H9 (cell line): ENCODE measurements around the gene POP4. TPM values are rescaled to one million over a fixed set of nuclear protein-coding genes. Genes with fewer than 3 reads are reported as not detected.

Experiments used
- DNase-seq: peaks from one replicate; pipeline ENCODE4 v3.0.0-alpha.2; 2017
- H2AFZ ChIP-seq: one replicate; pipeline ENCODE4 v1.6.1; 2013; ENCODE audit warnings: mild to moderate bottlenecking, low read length, control low read depth, moderate library complexity
- H2AK5ac ChIP-seq: 2 replicates; pipeline ENCODE4 v1.6.1; 2013; ENCODE audit warnings: low read length, control low read depth, mixed read lengths; ENCODE audit not compliant: insufficient read length
- H2BK120ac ChIP-seq: one replicate; pipeline ENCODE4 v1.6.1; 2013; ENCODE audit warnings: low read depth, mild to moderate bottlenecking, low read length, control low read depth, inconsistent platforms; ENCODE audit not compliant: poor library complexity, severe bottlenecking
- H2BK12ac ChIP-seq: 2 replicates; pipeline ENCODE4 v1.6.1; 2013; ENCODE audit warnings: low read length, control low read depth, mixed read lengths, low read depth; ENCODE audit not compliant: insufficient read length
- H2BK15ac ChIP-seq: 2 replicates; pipeline ENCODE4 v1.6.1; 2013; ENCODE audit warnings: low read depth, low read length, control low read depth
- H2BK20ac ChIP-seq: one replicate; pipeline ENCODE4 v1.6.1; 2013; ENCODE audit warnings: low read depth, mild to moderate bottlenecking, low read length, control low read depth, inconsistent platforms; ENCODE audit not compliant: poor library complexity, severe bottlenecking
- H2BK5ac ChIP-seq: 2 replicates; pipeline ENCODE4 v1.6.1; 2013; ENCODE audit warnings: low read length, control low read depth, mixed read lengths; ENCODE audit not compliant: insufficient read length
- H3K14ac ChIP-seq: 2 replicates; pipeline ENCODE4 v1.6.1; 2013; ENCODE audit warnings: low read length, control low read depth; ENCODE audit not compliant: insufficient read depth
- H3K18ac ChIP-seq: 2 replicates; pipeline ENCODE4 v1.6.1; 2013; ENCODE audit warnings: low read depth, mild to moderate bottlenecking, mixed read lengths, low read length, control low read depth; ENCODE audit not compliant: insufficient read length
- H3K23ac ChIP-seq: 2 replicates; pipeline ENCODE4 v1.6.1; 2013; ENCODE audit warnings: low read length, control low read depth, mixed read lengths, low read depth; ENCODE audit not compliant: insufficient read length
- H3K23me2 ChIP-seq: 2 replicates; pipeline ENCODE4 v1.6.1; 2013; ENCODE audit warnings: low read depth, mild to moderate bottlenecking, mixed read lengths, low read length, control low read depth; ENCODE audit not compliant: insufficient read length, poor library complexity, severe bottlenecking
- H3K27ac ChIP-seq: 2 replicates; pipeline ENCODE4 v1.5.1; 2013; ENCODE audit warnings: low read length, control low read depth, mixed read lengths, low read depth; ENCODE audit not compliant: insufficient read length
- H3K27me3 ChIP-seq: 2 replicates; pipeline ENCODE4 v1.6.1; 2013; ENCODE audit warnings: low read length, control low read depth, inconsistent platforms; ENCODE audit not compliant: insufficient read depth
- H3K4ac ChIP-seq: 2 replicates; pipeline ENCODE4 v1.6.1; 2013; ENCODE audit warnings: low read depth, mild to moderate bottlenecking, control low read depth, inconsistent platforms, low read length, moderate library complexity
- H3K4me1 ChIP-seq: 2 replicates; pipeline ENCODE4 v1.6.1; 2013; ENCODE audit warnings: low read length, control low read depth, inconsistent platforms; ENCODE audit not compliant: insufficient read depth
- H3K4me2 ChIP-seq: 2 replicates; pipeline ENCODE4 v1.6.1; 2013; ENCODE audit warnings: low read length, control low read depth, mixed read lengths; ENCODE audit not compliant: insufficient read length, insufficient read depth
- H3K56ac ChIP-seq: 2 replicates; pipeline ENCODE4 v1.6.1; 2013; ENCODE audit warnings: low read depth, mild to moderate bottlenecking, mixed read lengths, low read length, control low read depth; ENCODE audit not compliant: insufficient read length
- H3K79me1 ChIP-seq: 2 replicates; pipeline ENCODE4 v1.6.1; 2013; ENCODE audit warnings: low read depth, mild to moderate bottlenecking, moderate library complexity, low read length, control low read depth, inconsistent platforms; ENCODE audit not compliant: insufficient read depth, poor library complexity, severe bottlenecking
- H3K79me2 ChIP-seq: 2 replicates; pipeline ENCODE4 v1.6.1; 2013; ENCODE audit warnings: low read length, control low read depth, inconsistent platforms; ENCODE audit not compliant: insufficient read depth
- H3K9ac ChIP-seq: 2 replicates; pipeline ENCODE4 v1.6.1; 2013; ENCODE audit warnings: low read length, control low read depth, mixed read lengths; ENCODE audit not compliant: insufficient read length; ENCODE audit errors: extremely low read depth
- H3K9me3 ChIP-seq: one replicate; pipeline ENCODE4 v1.6.1; 2013; ENCODE audit warnings: low read depth, low read length, inconsistent platforms; ENCODE audit not compliant: control insufficient read depth
- H3T11ph ChIP-seq: one replicate; pipeline ENCODE4 v1.6.1; 2013; ENCODE audit warnings: mild to moderate bottlenecking, low read length, control low read depth, inconsistent platforms
- H4K20me1 ChIP-seq: one replicate; pipeline ENCODE4 v1.6.1; 2013; ENCODE audit not compliant: control insufficient read depth, insufficient read length, insufficient read depth
- H4K5ac ChIP-seq: 2 replicates; pipeline ENCODE4 v1.6.1; 2013; ENCODE audit warnings: low read depth, mild to moderate bottlenecking, mixed read lengths, low read length, control low read depth; ENCODE audit not compliant: insufficient read length
- H4K8ac ChIP-seq: replicated peaks from 2 replicates; pipeline ENCODE4 v1.6.1; 2013; ENCODE audit warnings: low read length, control low read depth, mixed read lengths, low read depth; ENCODE audit not compliant: insufficient read length
- H4K91ac ChIP-seq: 2 replicates; pipeline ENCODE4 v1.6.1; 2013; ENCODE audit warnings: low read depth, mild to moderate bottlenecking, moderate library complexity, mixed read lengths, low read length, control low read depth; ENCODE audit not compliant: insufficient read length
- H3K27ac Mint-ChIP-seq, 3 experiments: 2 replicates in 2 of 3; 3 replicates in 1 of 3; pipeline ENCODE4 v1.8.0; 2020 to 2021; ENCODE audit warnings: mixed read lengths in 3 of 3, mild to moderate bottlenecking in 1 of 3, moderate library complexity in 1 of 3
- H3K27me3 Mint-ChIP-seq: 2 replicates; pipeline ENCODE4 v1.8.0; 2021; ENCODE audit warnings: low read depth, mild to moderate bottlenecking, moderate library complexity, mixed read lengths
- H3K36me3 Mint-ChIP-seq, 3 experiments: 2 replicates in 2 of 3; 3 replicates in 1 of 3; pipeline ENCODE4 v1.8.0; 2020 to 2021; ENCODE audit warnings: low read depth in 3 of 3, mixed read lengths in 3 of 3; ENCODE audit not compliant: insufficient read depth in 1 of 3
- H3K4me1 Mint-ChIP-seq, 2 experiments: 2 replicates each; pipeline ENCODE4 v1.8.0; 2020; ENCODE audit warnings: mixed read lengths in 2 of 2
- H3K4me3 Mint-ChIP-seq, 2 experiments: 2 replicates in 1 of 2; 3 replicates in 1 of 2; pipeline ENCODE4 v1.8.0; 2020 to 2021; ENCODE audit warnings: mild to moderate bottlenecking in 2 of 2, mixed read lengths in 2 of 2, moderate library complexity in 1 of 2
- H3K9me3 Mint-ChIP-seq, 2 experiments: 2 replicates in 1 of 2; 3 replicates in 1 of 2; pipeline ENCODE4 v1.8.0; 2020; ENCODE audit warnings: mild to moderate bottlenecking in 2 of 2, mixed read lengths in 2 of 2, moderate library complexity in 1 of 2
- WGBS: extraction: QIAGEN DNeasy Blood & Tissue Kit; methylation state at CpG from one replicate; pipeline ENCODE4 v1.1.7; 2013; ENCODE audit warnings: missing lambda C conversion rate, low lambda C conversion rate, mixed read lengths; ENCODE audit not compliant: insufficient read length; ENCODE audit errors: extremely low coverage; 5-methylcytosine and 5-hydroxymethylcytosine counted together
- total RNA-seq: library from RNA; stranded (reverse); gene quantifications from 2 replicates; pipeline ENCODE4 v1.2.1, GENCODE V29; 2021
- TF ChIP-seq, protein P1 (sequence below): fragments of 200-600 bp; sonication (generic); conservative IDR thresholded peaks from 3 replicates; pipeline ENCODE4 v1.8.0; 2021; ENCODE audit warnings: antibody characterized with exemption, mild to moderate bottlenecking

The POP4 gene
- total RNA-seq, 1 experiment from 2014 or later = 51.4 TPM

DNA sequence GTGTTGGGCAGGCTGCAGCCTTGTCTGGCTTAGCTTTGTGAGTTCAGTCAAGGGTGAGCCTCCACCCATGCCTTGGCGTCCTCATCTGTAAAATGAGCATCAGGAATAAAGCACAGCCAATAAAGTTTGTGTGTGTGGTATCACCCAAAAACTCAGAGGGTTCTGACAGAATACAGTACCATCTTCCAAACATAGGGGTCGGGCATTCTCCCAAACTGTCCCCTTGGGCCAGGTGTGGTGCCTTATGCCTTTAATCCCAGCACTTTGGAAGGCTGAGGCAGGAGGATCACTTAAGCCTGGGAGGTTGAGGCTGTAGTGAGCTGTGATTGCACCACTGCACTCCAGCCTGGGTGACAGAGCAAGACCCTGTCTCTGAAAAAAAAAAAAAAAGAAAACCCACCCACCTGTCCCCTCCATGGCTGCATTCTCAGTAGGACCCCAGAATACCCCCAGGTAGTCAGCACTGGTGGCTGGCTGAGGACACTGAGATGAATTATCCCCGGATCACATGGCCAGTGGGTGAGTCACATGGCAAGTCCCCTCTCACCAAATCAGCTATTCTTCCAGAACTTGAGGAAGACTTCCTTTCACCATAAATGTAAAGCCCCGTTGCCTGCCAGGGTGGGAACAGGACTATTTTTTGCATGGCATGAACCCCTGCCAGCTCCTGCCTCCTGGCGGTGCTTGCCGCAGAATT, 18.6 kb downstream of the POP4 start:
- peaks cover 13 to 17% of the 10 kb centered on the region in 2 experiments for H3K4me1 Mint-ChIP-seq
- no peaks in the 10 kb centered on the region for H3K79me2 ChIP-seq
- H3K18ac ChIP-seq = no peak overlapping the region
- no peak overlapping the region for H2AK5ac ChIP-seq
- no peak overlapping the region for H4K5ac ChIP-seq
- no peak overlapping the region for H2AFZ ChIP-seq
- H4K91ac ChIP-seq = no peak overlapping the region
- no peak overlapping the region for H2BK120ac ChIP-seq
- no peak overlapping the region for H3K9ac ChIP-seq
- H3K27me3 ChIP-seq = no peaks in the 10 kb centered on the region
- H3T11ph ChIP-seq = no peak overlapping the region
- H3K27ac Mint-ChIP-seq = peak overlapping the region in 2 of 3 experiments; percentile 81 to 84; a peak in 2 of 7 replicates
- H2BK15ac ChIP-seq = no peak overlapping the region
- no peaks in the 10 kb centered on the region for H3K79me1 ChIP-seq
- H3K14ac ChIP-seq = no peak overlapping the region
- H2BK20ac ChIP-seq = no peak overlapping the region
- no peaks in the 10 kb centered on the region for H3K23me2 ChIP-seq
- no peak overlapping the region for H2BK5ac ChIP-seq
- no peak overlapping the region for H3K23ac ChIP-seq
- TF ChIP-seq, protein P1, sequence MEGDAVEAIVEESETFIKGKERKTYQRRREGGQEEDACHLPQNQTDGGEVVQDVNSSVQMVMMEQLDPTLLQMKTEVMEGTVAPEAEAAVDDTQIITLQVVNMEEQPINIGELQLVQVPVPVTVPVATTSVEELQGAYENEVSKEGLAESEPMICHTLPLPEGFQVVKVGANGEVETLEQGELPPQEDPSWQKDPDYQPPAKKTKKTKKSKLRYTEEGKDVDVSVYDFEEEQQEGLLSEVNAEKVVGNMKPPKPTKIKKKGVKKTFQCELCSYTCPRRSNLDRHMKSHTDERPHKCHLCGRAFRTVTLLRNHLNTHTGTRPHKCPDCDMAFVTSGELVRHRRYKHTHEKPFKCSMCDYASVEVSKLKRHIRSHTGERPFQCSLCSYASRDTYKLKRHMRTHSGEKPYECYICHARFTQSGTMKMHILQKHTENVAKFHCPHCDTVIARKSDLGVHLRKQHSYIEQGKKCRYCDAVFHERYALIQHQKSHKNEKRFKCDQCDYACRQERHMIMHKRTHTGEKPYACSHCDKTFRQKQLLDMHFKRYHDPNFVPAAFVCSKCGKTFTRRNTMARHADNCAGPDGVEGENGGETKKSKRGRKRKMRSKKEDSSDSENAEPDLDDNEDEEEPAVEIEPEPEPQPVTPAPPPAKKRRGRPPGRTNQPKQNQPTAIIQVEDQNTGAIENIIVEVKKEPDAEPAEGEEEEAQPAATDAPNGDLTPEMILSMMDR = peak; percentile 30; the same call in 1 of the 3 replicates
- no peaks in the 10 kb centered on the region; a peak in 1 of 7 replicates for H3K36me3 Mint-ChIP-seq
- no peak overlapping the region for H3K27ac ChIP-seq
- H3K9me3 ChIP-seq = no peaks in the 10 kb centered on the region
- H3K56ac ChIP-seq = no peak overlapping the region
- no peak overlapping the region for H3K4me3 Mint-ChIP-seq
- H4K8ac ChIP-seq = no peak overlapping the region
- H4K20me1 ChIP-seq = no peaks in the 10 kb centered on the region
- no peak overlapping the region for H2BK12ac ChIP-seq
- no peaks in the 10 kb centered on the region for H3K4me1 ChIP-seq
- H3K4me2 ChIP-seq = no peak overlapping the region
- H3K9me3 Mint-ChIP-seq = no peaks in the 10 kb centered on the region
- DNase-seq = no peak
- no peaks in the 10 kb centered on the region; the same call in 1 of the 2 replicates for H3K27me3 Mint-ChIP-seq
- no CpG with 5 or more reads among the region's 6 CpGs for WGBS
- H3K4ac ChIP-seq = no peak overlapping the region
